Panc1 (cell line): ENCODE results near the gene SHB. TPM values are rescaled to one million over a fixed set of nuclear protein-coding genes. Genes with fewer than 3 reads are reported as not detected.

ENCODE experiments used
- ATAC-seq: fragments of 200-7000 bp; cut with Tn5 transposase; 2 replicates; pipeline ENCODE4 v1.9.1; 2020; ENCODE audit warnings: mild to moderate bottlenecking, moderate library complexity
- BruUV-seq: library from RNA; stranded (reverse); fragments of 400-500 nt; replicated peaks from 2 replicates; lab custom pipeline; 2021; lab: Mats Ljungman, UMichigan
- CTCF ChIA-PET: fragments of 300-600 bp; sonication (Branson Sonifier 250); formaldehyde crosslinking; loops from one replicate; lab custom pipeline; 2022; ENCODE audit warnings: antibody characterized with exemption; lab: Charles Lee
- POLR2A ChIA-PET: fragments of 300-600 bp; sonication (Branson Sonifier 250); formaldehyde crosslinking; loops from one replicate; lab custom pipeline; 2022; ENCODE audit warnings: antibody characterized with exemption; lab: Charles Lee
- DNase-seq: peaks from one replicate; pipeline ENCODE4 v3.0.0-alpha.2; 2010; ENCODE audit warnings: low read depth, low spot score
- H3K27ac ChIP-seq: 2 replicates; pipeline ENCODE4 v1.5.1; 2011; ENCODE audit warnings: mild to moderate bottlenecking, low read length, inconsistent platforms
- H3K27me3 ChIP-seq: fragments of 200-500 bp; sonication (Bioruptor generic); 2 replicates; pipeline ENCODE4 v1.6.0; 2014; ENCODE audit warnings: low read length, inconsistent platforms; ENCODE audit not compliant: control insufficient read depth, insufficient read depth
- H3K36me3 ChIP-seq: fragments of 200-500 bp; sonication (Bioruptor generic); 2 replicates; pipeline ENCODE4 v1.5.1; 2014; ENCODE audit warnings: inconsistent platforms, mild to moderate bottlenecking, low read length, moderate library complexity; ENCODE audit not compliant: control insufficient read depth, insufficient read depth
- H3K4me1 ChIP-seq: 2 replicates; pipeline ENCODE4 v1.5.1; 2011; ENCODE audit warnings: inconsistent platforms, mild to moderate bottlenecking, low read length, moderate library complexity; ENCODE audit not compliant: control insufficient read depth, insufficient read depth
- H3K4me3 ChIP-seq, 2 experiments: 2 replicates each; pipeline ENCODE4 v1.5.1; 2011 to 2012; ENCODE audit warnings: low read depth in 2 of 2, low read length in 2 of 2, mild to moderate bottlenecking in 2 of 2, inconsistent platforms in 1 of 2, moderate library complexity in 1 of 2
- H3K9me3 ChIP-seq: fragments of 200-500 bp; sonication (Bioruptor generic); 2 replicates; pipeline ENCODE4 v1.5.1; 2014; ENCODE audit warnings: low read depth, mild to moderate bottlenecking, inconsistent platforms, low read length, moderate library complexity; ENCODE audit not compliant: control insufficient read depth, insufficient read depth
- POLR2AphosphoS5 ChIP-seq: IDR thresholded peaks from 2 replicates; pipeline ENCODE4 v1.6.1; 2012; ENCODE audit warnings: mild to moderate bottlenecking, low read depth, low read length, moderate library complexity
- SIN3A ChIP-seq: IDR thresholded peaks from 2 replicates; pipeline ENCODE4 v1.6.1; 2012; ENCODE audit warnings: low read depth, mild to moderate bottlenecking, low read length, moderate library complexity, borderline replicate concordance; ENCODE audit not compliant: insufficient read depth
- TCF7L2 ChIP-seq: IDR thresholded peaks from 2 replicates; pipeline ENCODE4 v1.6.1; 2011; ENCODE audit warnings: mild to moderate bottlenecking, low read depth, low read length, inconsistent platforms
- in situ Hi-C: cut with HindIII; loops from 2 replicates; pipeline ENCODE4 v1.10.0; 2016; ENCODE audit warnings: low sequenced_read_pairs, low pct_unique_long_range_greater_than_20kb
- intact Hi-C: fragments of 100-400 bp; cut with micrococcal nuclease; formaldehyde crosslinking; loops from one replicate; pipeline ENCODE4 v1.10.0; 2022; ENCODE audit not compliant: unreplicated experiment
- total RNA-seq: library from RNA; stranded (reverse); gene quantifications from one replicate; pipeline ENCODE4 v1.2.1, GENCODE V29; 2021; ENCODE audit not compliant: unreplicated experiment
- TF ChIP-seq, protein P1 (sequence below): fragments of 450-650 bp; IDR thresholded peaks from 2 replicates; pipeline ENCODE4 v1.5.1; 2017; ENCODE audit warnings: mild to moderate bottlenecking
- TF ChIP-seq, protein P2 (sequence below), 2 experiments: IDR thresholded peaks; 2 replicates each; pipeline ENCODE4 v1.6.1; 2011 to 2012; ENCODE audit warnings: low read depth in 2 of 2, control low read depth in 1 of 2, low read length in 1 of 2, mild to moderate bottlenecking in 1 of 2, moderate library complexity in 1 of 2; ENCODE audit not compliant: insufficient read depth in 1 of 2

The SHB gene
- total RNA-seq, 1 experiment from 2014 or later: 59.9 TPM

DNA sequence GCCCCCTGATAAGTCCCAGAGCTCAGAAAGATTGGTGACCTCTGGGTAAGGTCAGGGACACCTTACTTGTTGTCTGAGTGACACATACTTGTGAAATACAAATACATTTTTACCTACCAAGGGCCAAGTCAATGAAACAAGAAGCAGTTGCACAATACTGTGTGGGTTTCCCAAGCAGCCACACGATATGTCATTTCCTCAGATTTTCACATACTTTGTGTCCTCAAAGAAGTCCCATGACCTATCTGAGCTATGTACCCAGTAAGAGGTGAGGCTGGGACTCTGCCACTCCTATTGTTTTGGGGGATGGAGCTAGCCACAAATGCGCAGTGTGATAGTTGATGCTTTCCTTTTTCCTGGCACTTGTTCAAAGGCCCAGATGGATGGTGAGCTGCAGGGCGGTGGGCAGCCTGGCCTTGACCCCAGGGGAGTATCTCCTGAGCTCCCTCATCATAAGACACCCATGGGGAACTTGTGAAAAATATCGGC lies 160.3 kb downstream of the SHB start:
- POLR2A ChIA-PET: no interaction called here
- Histone ChIP-seq H3K4me1 (peaks cover 23% of the 10 kb centered on the region), H3K9me3 (no peaks in the 10 kb centered on the region), H3K27ac (no peak overlapping the region), H3K4me3 (no peak overlapping the region), H3K27me3 (no peaks in the 10 kb centered on the region), H3K36me3 (no peaks in the 10 kb centered on the region; the same call in 1 of the 2 replicates)
- in situ Hi-C loops (no loop called here), intact Hi-C loops (no loop called here)
- TF ChIP-seq, protein P1, sequence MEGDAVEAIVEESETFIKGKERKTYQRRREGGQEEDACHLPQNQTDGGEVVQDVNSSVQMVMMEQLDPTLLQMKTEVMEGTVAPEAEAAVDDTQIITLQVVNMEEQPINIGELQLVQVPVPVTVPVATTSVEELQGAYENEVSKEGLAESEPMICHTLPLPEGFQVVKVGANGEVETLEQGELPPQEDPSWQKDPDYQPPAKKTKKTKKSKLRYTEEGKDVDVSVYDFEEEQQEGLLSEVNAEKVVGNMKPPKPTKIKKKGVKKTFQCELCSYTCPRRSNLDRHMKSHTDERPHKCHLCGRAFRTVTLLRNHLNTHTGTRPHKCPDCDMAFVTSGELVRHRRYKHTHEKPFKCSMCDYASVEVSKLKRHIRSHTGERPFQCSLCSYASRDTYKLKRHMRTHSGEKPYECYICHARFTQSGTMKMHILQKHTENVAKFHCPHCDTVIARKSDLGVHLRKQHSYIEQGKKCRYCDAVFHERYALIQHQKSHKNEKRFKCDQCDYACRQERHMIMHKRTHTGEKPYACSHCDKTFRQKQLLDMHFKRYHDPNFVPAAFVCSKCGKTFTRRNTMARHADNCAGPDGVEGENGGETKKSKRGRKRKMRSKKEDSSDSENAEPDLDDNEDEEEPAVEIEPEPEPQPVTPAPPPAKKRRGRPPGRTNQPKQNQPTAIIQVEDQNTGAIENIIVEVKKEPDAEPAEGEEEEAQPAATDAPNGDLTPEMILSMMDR: no peak
- TF ChIP-seq TCF7L2: no peak
- TF ChIP-seq POLR2AphosphoS5: peak; percentile 28; the same call in 1 of the 2 replicates
- CTCF ChIA-PET: interaction anchor here (1.1 kb wide), 1 partner anchor 111 kb away, joined by 3 read pairs; no protein-coding TSS in a partner anchor
- no peak for DNase-seq
- no TSS peak for BruUV-seq
- ATAC-seq: no peak

DNA sequence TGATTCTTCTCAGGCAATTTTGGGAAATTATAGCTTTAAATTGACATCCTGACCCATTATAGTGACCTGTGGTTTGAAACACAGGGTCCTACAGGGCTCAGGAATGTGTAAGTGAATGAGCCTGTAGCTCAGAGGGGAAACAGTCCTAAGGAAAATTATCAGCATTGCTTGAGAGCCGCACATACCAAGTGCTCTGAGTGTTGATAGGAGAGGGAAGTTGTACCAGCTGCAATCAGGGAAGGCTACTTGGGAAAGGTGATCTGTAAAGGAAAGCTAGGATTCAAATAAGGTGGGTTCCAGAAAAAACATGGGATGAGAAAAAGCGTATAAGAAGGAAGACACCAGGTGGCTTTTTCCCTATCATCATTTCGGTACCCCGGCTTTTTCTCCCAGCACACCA lies 160.7 kb downstream of the SHB start:
- Histone ChIP-seq H3K9me3 (no peaks in the 10 kb centered on the region), H3K27ac (no peak overlapping the region), H3K27me3 (no peaks in the 10 kb centered on the region), H3K4me3 (no peak overlapping the region), H3K4me1 (peaks cover 22% of the 10 kb centered on the region), H3K36me3 (peaks cover 4% of the 10 kb centered on the region)
- DNase-seq (no peak), ATAC-seq (no peak)
- ChIA-PET CTCF (no interaction called here), POLR2A (no interaction called here)
- TF ChIP-seq TCF7L2 (no peak), SIN3A (no peak), POLR2AphosphoS5 (no peak)
- TF ChIP-seq, protein P1: no peak
- TF ChIP-seq, protein P2, sequence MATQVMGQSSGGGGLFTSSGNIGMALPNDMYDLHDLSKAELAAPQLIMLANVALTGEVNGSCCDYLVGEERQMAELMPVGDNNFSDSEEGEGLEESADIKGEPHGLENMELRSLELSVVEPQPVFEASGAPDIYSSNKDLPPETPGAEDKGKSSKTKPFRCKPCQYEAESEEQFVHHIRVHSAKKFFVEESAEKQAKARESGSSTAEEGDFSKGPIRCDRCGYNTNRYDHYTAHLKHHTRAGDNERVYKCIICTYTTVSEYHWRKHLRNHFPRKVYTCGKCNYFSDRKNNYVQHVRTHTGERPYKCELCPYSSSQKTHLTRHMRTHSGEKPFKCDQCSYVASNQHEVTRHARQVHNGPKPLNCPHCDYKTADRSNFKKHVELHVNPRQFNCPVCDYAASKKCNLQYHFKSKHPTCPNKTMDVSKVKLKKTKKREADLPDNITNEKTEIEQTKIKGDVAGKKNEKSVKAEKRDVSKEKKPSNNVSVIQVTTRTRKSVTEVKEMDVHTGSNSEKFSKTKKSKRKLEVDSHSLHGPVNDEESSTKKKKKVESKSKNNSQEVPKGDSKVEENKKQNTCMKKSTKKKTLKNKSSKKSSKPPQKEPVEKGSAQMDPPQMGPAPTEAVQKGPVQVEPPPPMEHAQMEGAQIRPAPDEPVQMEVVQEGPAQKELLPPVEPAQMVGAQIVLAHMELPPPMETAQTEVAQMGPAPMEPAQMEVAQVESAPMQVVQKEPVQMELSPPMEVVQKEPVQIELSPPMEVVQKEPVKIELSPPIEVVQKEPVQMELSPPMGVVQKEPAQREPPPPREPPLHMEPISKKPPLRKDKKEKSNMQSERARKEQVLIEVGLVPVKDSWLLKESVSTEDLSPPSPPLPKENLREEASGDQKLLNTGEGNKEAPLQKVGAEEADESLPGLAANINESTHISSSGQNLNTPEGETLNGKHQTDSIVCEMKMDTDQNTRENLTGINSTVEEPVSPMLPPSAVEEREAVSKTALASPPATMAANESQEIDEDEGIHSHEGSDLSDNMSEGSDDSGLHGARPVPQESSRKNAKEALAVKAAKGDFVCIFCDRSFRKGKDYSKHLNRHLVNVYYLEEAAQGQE (IDR thresholded peaks at IDR 0.05; ENCODE audit: insufficient read depth in 1 of 2, low read depth in 2 of 2, low read length in 1 of 2): no peak
- intact Hi-C loops: no loop called here
- in situ Hi-C loops: no loop called here
- BruUV-seq: no TSS peak
